ENCODE results near the gene GMPR.

GMPR gene

GRCh38 chr6:16305788-16306187 lies 67.4 kb downstream of the GMPR start:
- TF ChIP-seq ZNF70 (CRISPR knock-in tag; IDR thresholded peaks at IDR 0.05) (no peak), SNAI2 (CRISPR knock-in tag; IDR thresholded peaks at IDR 0.05) (no peak), ZNF565 (CRISPR knock-in tag; conservative IDR thresholded peaks at IDR 0.05; ENCODE audit: low read depth) (no peak), ISL1 (CRISPR knock-in tag; IDR thresholded peaks at IDR 0.05) (no peak), ZFP30 (CRISPR knock-in tag; IDR thresholded peaks at IDR 0.05) (no peak), TCF4 (CRISPR knock-in tag; IDR thresholded peaks at IDR 0.05; ENCODE audit: borderline replicate concordance) (no peak)
- ATAC-seq: no peak

DNA sequence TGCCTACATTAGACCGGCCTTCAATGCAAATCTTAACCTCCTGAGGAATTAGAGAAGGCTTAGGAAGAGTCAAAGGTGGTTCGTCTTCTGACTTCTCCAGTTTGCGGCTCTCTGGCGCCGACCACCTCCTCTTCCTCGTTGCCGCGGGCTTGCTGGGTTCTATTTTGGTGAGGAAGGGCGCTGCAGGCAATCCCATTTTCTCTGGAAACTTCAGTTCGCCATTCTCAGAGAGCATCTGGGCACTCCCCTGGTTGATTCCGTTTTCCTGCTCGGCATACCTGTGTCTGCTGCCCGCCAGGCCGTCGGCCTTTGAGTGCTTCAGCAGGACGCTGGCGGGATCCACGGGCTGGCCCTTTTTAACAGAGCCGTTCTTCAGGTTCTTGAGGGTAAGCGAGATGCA lies 67.9 kb downstream of the GMPR start:
- TF ChIP-seq TOX (CRISPR knock-in tag; IDR thresholded peaks at IDR 0.05; ENCODE audit: borderline replicate concordance): no peak
- TF ChIP-seq ZNF565 (CRISPR knock-in tag; conservative IDR thresholded peaks at IDR 0.05; ENCODE audit: low read depth): no peak
- TF ChIP-seq, protein P1, sequence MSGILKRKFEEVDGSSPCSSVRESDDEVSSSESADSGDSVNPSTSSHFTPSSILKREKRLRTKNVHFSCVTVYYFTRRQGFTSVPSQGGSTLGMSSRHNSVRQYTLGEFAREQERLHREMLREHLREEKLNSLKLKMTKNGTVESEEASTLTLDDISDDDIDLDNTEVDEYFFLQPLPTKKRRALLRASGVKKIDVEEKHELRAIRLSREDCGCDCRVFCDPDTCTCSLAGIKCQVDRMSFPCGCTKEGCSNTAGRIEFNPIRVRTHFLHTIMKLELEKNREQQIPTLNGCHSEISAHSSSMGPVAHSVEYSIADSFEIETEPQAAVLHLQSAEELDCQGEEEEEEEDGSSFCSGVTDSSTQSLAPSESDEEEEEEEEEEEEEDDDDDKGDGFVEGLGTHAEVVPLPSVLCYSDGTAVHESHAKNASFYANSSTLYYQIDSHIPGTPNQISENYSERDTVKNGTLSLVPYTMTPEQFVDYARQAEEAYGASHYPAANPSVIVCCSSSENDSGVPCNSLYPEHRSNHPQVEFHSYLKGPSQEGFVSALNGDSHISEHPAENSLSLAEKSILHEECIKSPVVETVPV (CRISPR knock-in tag; IDR thresholded peaks at IDR 0.05): no peak
- TF ChIP-seq, protein P2, sequence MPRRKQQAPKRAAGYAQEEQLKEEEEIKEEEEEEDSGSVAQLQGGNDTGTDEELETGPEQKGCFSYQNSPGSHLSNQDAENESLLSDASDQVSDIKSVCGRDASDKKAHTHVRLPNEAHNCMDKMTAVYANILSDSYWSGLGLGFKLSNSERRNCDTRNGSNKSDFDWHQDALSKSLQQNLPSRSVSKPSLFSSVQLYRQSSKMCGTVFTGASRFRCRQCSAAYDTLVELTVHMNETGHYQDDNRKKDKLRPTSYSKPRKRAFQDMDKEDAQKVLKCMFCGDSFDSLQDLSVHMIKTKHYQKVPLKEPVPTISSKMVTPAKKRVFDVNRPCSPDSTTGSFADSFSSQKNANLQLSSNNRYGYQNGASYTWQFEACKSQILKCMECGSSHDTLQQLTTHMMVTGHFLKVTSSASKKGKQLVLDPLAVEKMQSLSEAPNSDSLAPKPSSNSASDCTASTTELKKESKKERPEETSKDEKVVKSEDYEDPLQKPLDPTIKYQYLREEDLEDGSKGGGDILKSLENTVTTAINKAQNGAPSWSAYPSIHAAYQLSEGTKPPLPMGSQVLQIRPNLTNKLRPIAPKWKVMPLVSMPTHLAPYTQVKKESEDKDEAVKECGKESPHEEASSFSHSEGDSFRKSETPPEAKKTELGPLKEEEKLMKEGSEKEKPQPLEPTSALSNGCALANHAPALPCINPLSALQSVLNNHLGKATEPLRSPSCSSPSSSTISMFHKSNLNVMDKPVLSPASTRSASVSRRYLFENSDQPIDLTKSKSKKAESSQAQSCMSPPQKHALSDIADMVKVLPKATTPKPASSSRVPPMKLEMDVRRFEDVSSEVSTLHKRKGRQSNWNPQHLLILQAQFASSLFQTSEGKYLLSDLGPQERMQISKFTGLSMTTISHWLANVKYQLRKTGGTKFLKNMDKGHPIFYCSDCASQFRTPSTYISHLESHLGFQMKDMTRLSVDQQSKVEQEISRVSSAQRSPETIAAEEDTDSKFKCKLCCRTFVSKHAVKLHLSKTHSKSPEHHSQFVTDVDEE (CRISPR knock-in tag; IDR thresholded peaks at IDR 0.05): no peak
- TF ChIP-seq ARNTL (CRISPR knock-in tag; IDR thresholded peaks at IDR 0.05; ENCODE audit: borderline replicate concordance, low read depth): no peak
- TF ChIP-seq ISL1 (CRISPR knock-in tag; IDR thresholded peaks at IDR 0.05): no peak
- TF ChIP-seq BACH2 (CRISPR knock-in tag; IDR thresholded peaks at IDR 0.05; ENCODE audit: borderline replicate concordance): no peak
- TF ChIP-seq ZFP3 (CRISPR knock-in tag; IDR thresholded peaks at IDR 0.05): no peak
- TF ChIP-seq PATZ1 (CRISPR knock-in tag; IDR thresholded peaks at IDR 0.05; ENCODE audit: borderline replicate concordance): no peak
- no peak for TF ChIP-seq CREB5 (CRISPR knock-in tag; IDR thresholded peaks at IDR 0.05; ENCODE audit: low read depth)
- no peak for TF ChIP-seq GLIS3 (CRISPR knock-in tag; IDR thresholded peaks at IDR 0.05)
- TF ChIP-seq ZFP30 (CRISPR knock-in tag; IDR thresholded peaks at IDR 0.05): no peak
- no peak for TF ChIP-seq SNAI2 (CRISPR knock-in tag; IDR thresholded peaks at IDR 0.05)
- TF ChIP-seq PPARA (CRISPR knock-in tag; IDR thresholded peaks at IDR 0.05; ENCODE audit: borderline replicate concordance): no peak
- no peak for ATAC-seq

- TF ChIP-seq, protein P2 (CRISPR knock-in tag; IDR thresholded peaks at IDR 0.05): no peak
- TF ChIP-seq RARB (CRISPR knock-in tag; IDR thresholded peaks at IDR 0.05): no peak
- no peak for TF ChIP-seq TCF4 (CRISPR knock-in tag; IDR thresholded peaks at IDR 0.05; ENCODE audit: borderline replicate concordance)
- no peak for TF ChIP-seq ZFP30 (CRISPR knock-in tag; IDR thresholded peaks at IDR 0.05)
- no peak for TF ChIP-seq PATZ1 (CRISPR knock-in tag; IDR thresholded peaks at IDR 0.05; ENCODE audit: borderline replicate concordance)
- no peak for TF ChIP-seq PPARA (CRISPR knock-in tag; IDR thresholded peaks at IDR 0.05; ENCODE audit: borderline replicate concordance)
- TF ChIP-seq OSR1 (CRISPR knock-in tag; IDR thresholded peaks at IDR 0.05): no peak
- TF ChIP-seq ARNTL (CRISPR knock-in tag; IDR thresholded peaks at IDR 0.05; ENCODE audit: borderline replicate concordance, low read depth): no peak
- TF ChIP-seq ZNF8 (CRISPR knock-in tag; IDR thresholded peaks at IDR 0.05): no peak
- no peak for TF ChIP-seq CSDC2 (CRISPR knock-in tag; IDR thresholded peaks at IDR 0.05)
- no peak for TF ChIP-seq ISL1 (CRISPR knock-in tag; IDR thresholded peaks at IDR 0.05)
- no peak for TF ChIP-seq ZNF565 (CRISPR knock-in tag; conservative IDR thresholded peaks at IDR 0.05; ENCODE audit: low read depth)
- no peak for TF ChIP-seq ZFP3 (CRISPR knock-in tag; IDR thresholded peaks at IDR 0.05)
- no peak for TF ChIP-seq BACH2 (CRISPR knock-in tag; IDR thresholded peaks at IDR 0.05; ENCODE audit: borderline replicate concordance)
Measured at GRCh38 chr6:16311763-16312162, 73.4 kb downstream of the GMPR start.

More at GRCh38 chr6:16311763-16312162, 73.4 kb downstream of the GMPR start:
- no peak for ATAC-seq
